GM21737 (cell line): ENCODE results near the gene RIMBP2.

Source experiments
- ATAC-seq: cut with Tn5 transposase; IDR thresholded peaks from one replicate; pipeline ENCODE4 v1.9.1; 2021; ENCODE audit warnings: mild to moderate bottlenecking, moderate library complexity; ENCODE audit not compliant: unreplicated experiment

Gene RIMBP2

DNA sequence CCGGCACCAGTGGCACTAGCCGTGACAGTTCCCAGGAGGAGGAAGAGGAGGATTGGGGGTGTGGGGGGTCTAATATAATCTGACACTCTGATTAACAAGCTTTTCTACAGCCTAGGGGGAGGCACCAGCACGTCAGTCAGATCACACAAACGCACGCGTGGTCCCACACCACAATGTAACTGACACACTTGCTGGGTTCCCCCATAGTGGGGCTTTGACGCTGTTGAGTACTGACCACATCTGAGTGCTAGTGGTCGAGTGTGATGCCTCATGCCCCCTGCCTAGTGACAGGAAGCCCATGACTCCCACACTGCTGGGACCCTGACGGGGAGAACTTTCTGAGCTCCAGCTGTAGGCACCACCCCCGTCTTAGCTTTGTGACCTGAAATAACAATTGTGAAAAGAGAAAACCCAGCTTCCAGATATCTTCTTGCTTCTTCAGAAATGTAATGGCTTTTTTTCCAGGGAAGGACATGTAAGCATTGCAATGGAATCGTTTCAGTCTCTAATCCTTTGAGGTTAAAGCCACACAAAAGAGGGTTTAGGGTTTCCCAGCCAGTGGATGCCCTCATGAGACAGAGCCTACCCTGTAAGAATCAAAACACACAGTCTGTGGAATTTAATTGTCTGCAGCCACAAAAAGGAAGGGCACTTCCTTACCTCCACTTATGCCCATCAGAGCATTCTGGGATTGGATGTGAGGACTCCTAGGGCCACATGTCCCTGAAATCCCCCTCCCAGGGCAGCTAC is 194.5 kb downstream of the RIMBP2 start:
- ATAC-seq: no peak

- ATAC-seq: no peak
These were observed 195.3 kb downstream of the RIMBP2 start for GRCh38 chr12:130520784-130521183.

GRCh38 chr12:130517588-130517987 is 198.5 kb downstream of the RIMBP2 start:
- no peak for ATAC-seq

DNA sequence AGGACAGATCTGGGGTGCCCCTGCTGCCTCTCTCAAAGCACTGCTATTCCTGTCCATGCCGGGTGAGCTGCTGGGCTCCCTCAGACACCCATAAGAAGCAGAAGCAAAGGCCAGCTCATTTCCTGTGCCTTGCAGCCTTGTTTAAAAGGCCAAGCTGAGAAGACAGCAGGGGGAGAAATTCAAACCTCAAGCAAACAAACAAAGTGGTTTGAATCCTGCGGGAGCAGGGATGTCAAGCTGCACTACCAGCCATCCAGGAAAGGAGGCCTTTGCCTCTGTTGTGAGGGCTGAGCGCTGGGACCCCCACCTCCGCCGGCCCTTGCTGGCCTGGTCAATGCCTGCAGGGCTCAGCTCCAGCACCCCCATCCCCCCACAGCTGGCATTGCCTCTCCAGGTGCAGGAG is 201.9 kb downstream of the RIMBP2 start:
- no peak for ATAC-seq

DNA sequence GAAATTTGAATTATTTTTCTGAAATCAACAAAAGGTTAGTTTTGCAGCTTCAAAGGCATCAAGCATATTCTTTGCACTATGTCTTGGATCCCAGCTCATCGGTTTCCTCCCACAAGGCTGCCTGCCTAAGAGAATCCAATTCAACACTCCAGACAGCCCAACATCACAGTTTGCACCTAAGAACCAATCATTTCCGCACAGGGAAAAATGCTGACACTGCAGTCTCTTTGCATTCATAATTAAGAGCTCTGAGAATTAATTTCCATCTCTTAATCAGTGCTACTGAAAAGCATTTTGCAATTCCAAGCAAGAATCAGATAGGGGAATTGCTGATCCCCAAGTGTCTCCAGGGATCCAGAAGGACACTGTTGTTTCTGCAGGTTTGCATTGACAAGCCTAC is 202.5 kb downstream of the RIMBP2 start:
- no peak for ATAC-seq

GRCh38 chr12:130511285-130511684 is 204.8 kb downstream of the RIMBP2 start:
- no peak for ATAC-seq

GRCh38 chr12:130509454-130509853 is 206.6 kb downstream of the RIMBP2 start:
- ATAC-seq: no peak

- no peak for ATAC-seq
These were observed 207.3 kb downstream of the RIMBP2 start for GRCh38 chr12:130508847-130509246.

DNA sequence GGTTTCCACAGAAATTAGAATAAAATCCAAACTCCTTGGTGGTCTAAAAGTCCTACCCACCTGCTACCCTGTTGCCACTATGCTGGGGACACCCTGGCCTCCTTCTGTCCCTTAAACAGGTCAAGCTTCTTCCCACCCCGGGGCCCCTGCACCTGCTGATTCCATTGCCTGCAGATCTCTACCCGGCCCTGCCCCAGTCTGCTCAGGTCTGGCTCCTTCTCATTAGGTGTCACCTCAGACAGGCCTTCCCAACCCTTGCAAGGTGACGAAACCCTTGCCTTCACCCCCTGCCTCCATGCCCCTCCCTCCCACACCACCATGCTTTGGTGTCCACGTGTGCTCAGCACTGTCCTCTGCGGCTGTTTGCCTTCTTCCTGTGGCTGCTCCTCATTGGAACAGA is 207.8 kb downstream of the RIMBP2 start:
- ATAC-seq: no peak

GRCh38 chr12:130506844-130507243 is 209.3 kb downstream of the RIMBP2 start:
- no peak for ATAC-seq

DNA sequence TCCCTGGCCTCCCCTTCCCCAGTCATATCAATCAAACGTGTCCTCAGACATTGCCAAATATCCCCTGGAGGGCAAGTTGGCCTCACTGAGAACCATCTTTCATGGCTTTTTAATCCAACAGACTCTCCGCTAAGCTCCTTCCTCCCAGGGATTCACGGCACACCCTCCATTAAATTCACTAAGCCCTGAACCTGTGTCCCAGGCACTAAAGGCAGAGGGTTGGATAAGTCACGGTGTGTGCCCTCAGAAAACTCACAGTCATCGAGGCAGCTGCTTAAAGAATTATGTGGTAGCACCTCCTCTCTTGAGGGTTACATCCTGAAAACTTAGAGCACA is 211.3 kb downstream of the RIMBP2 start:
- ATAC-seq: no peak

DNA sequence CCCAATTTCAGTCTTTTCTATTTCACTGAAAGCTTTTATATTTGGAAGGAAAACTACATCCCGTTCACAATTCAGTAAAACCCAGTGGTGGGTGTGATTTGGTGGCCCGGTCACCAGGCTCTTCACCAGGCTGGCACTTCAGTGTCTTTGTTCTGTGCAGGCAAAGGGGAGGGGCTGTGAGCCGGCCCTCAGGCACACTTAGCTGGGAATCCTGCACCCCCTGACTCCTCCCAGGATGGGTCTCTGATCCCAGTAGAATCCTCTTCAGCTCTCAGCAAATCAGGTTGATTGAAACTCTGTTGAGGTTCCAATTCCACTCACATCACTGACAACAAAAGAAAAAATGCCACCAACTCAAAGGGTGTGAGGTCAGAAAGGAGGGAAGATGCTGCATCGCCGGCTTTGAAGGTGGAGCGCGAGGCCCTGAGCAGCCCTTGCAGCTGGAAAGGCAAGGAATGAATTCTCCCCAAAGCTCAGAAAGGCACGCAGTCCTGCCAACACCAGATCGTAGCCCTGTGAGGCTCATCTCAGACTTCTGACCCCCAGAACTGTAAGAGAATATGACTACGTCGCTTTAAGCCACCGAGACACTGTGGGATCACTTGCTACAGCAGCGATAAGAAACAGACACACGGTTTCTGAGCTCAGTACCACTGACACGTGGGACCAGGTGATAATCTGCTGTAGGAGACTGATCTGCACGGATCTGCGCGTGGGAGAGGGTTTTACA is 211.8 kb downstream of the RIMBP2 start:
- ATAC-seq: no peak

DNA sequence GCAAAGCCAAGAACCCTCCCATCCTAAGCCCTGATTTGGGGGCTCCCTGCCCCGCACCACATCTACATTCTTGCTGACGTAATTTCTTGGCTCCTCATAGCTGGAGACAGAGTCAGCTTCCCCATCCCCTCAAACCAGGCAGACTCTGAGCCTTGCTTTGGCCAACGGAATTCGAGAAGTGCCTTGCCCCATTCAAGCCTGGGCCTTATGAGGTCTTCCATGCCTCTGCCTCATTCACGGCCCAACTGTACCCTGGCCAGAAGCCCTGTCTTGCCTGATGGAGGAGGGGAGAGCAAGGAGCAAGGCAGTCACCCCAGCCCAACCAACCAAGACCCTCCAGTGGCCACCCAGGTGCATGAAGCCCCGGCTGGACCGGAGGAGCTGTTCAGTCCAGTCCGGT is 214.3 kb downstream of the RIMBP2 start:
- ATAC-seq: no peak

- no peak for ATAC-seq
These were observed 215.2 kb downstream of the RIMBP2 start for GRCh38 chr12:130500835-130501330.

- ATAC-seq: no peak
These were observed 216.6 kb downstream of the RIMBP2 start for GRCh38 chr12:130499474-130499873.

GRCh38 chr12:130498589-130499385 is 217.3 kb downstream of the RIMBP2 start:
- ATAC-seq: no peak

DNA sequence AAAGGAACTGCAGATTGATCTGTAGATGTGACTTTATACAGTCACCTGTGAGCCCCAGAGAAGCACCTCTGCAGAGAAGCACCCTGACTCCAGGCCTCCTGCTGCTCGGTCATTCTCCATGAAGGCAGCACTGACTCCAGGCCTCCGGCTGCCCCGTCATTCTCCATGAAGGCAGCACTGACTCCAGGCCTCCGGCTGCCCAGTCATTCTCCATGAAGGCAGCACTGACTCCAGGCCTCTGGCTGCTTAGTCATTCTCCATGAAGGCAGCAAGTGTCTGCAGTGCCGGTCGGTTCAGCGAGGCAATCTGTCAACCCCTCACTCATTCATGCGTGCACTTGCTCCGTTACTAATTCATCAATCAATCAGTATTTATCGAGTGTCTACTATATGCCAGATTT is 218.1 kb downstream of the RIMBP2 start:
- ATAC-seq: no peak

GRCh38 chr12:130497321-130497720 is 218.8 kb downstream of the RIMBP2 start:
- ATAC-seq: no peak

GRCh38 chr12:130496516-130497120 is 219.5 kb downstream of the RIMBP2 start:
- no peak for ATAC-seq

GRCh38 chr12:130495156-130495555 is 220.9 kb downstream of the RIMBP2 start:
- ATAC-seq: no peak

DNA sequence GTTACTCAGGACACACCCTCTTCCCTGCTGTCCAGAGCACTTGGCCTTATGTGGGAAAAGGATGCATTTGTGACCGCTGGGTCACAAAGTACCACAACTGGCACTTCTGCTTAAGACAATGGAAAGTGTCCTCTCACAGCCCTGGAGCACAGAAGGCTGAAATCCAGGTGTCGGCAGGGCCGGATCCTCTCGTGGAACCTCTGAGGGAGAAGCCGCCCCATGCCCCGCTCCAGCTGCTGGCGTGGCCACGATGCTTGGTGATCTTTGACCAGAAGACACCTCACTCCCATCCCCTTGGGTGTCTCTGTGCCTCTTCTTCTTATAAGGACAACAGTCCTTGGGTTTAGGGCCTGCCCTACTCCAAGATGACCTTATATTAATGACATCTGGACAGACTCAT is 221.4 kb downstream of the RIMBP2 start:
- ATAC-seq: no peak
